Umbilical cord (tissue), 2 donors: ENCODE results near the gene EPC1. TPM values are rescaled to one million over a fixed set of nuclear protein-coding genes. Genes with fewer than 3 reads are reported as not detected.

Experiments used
- DNase-seq: peaks from one replicate; pipeline ENCODE4 v3.0.0-alpha.2; 2015; ENCODE audit warnings: low spot score
- total RNA-seq: library from RNA; depleted of rRNA; stranded (reverse); fragments of >200 nt; gene quantifications from one replicate; pipeline ENCODE4 v1.2.3, GENCODE V29; 2014; ENCODE audit warnings: low replicate concordance; ENCODE audit not compliant: insufficient read depth

EPC1 gene
- total RNA-seq, 1 donor from 2014 or later = 51.0 TPM

- no peak for DNase-seq
Observed at GRCh38 chr10:32337350-32337749, 9.6 kb downstream of the EPC1 start.

- DNase-seq = no peak
Observed at GRCh38 chr10:32333849-32334248, 13.1 kb downstream of the EPC1 start.

GRCh38 chr10:32332299-32332750 lies 14.6 kb downstream of the EPC1 start:
- DNase-seq = no peak

GRCh38 chr10:32331606-32332005 lies 15.4 kb downstream of the EPC1 start:
- no peak for DNase-seq

GRCh38 chr10:32330214-32330613 lies 16.7 kb downstream of the EPC1 start:
- no peak for DNase-seq

GRCh38 chr10:32329061-32329460 lies 17.9 kb downstream of the EPC1 start:
- no peak for DNase-seq

- DNase-seq = no peak
Observed at GRCh38 chr10:32328499-32328898, 18.5 kb downstream of the EPC1 start.

GRCh38 chr10:32327364-32327691 lies 19.6 kb downstream of the EPC1 start:
- no peak for DNase-seq

GRCh38 chr10:32326680-32327363 lies 20.1 kb downstream of the EPC1 start:
- DNase-seq = no peak

GRCh38 chr10:32326119-32326518 lies 20.8 kb downstream of the EPC1 start:
- no peak for DNase-seq

- no peak for DNase-seq
Observed at GRCh38 chr10:32323051-32323450, 23.9 kb downstream of the EPC1 start.

- DNase-seq = no peak
Observed at GRCh38 chr10:32321016-32321631, 25.8 kb downstream of the EPC1 start.

GRCh38 chr10:32318476-32318896 lies 28.5 kb downstream of the EPC1 start:
- DNase-seq = peak; percentile 24

GRCh38 chr10:32317795-32318357 lies 29.1 kb downstream of the EPC1 start:
- DNase-seq = no peak

- no peak for DNase-seq
Observed at GRCh38 chr10:32315424-32315823, 31.5 kb downstream of the EPC1 start.

- DNase-seq = no peak
Observed at GRCh38 chr10:32314588-32314987, 32.4 kb downstream of the EPC1 start.

GRCh38 chr10:32308027-32308603 lies 38.8 kb downstream of the EPC1 start:
- DNase-seq = no peak

- DNase-seq = no peak
Observed at GRCh38 chr10:32307609-32308008, 39.3 kb downstream of the EPC1 start.

- DNase-seq = no peak
Observed at GRCh38 chr10:32299354-32299980, 47.5 kb downstream of the EPC1 start.

- no peak for DNase-seq
Observed at GRCh38 chr10:32298075-32298812, 48.7 kb downstream of the EPC1 start.

GRCh38 chr10:32295027-32295426 lies 51.9 kb downstream of the EPC1 start:
- no peak for DNase-seq

- no peak for DNase-seq
Observed at GRCh38 chr10:32293581-32293980, 53.4 kb downstream of the EPC1 start.
